Tibial artery (tissue), 4 donors: ENCODE measurements around the gene ZNF30.

Source experiments
- DNase-seq, 2 donors: peaks; one replicate each; pipeline ENCODE4 v3.0.0-alpha.2; 2019
- H3K27ac ChIP-seq, 2 donors: fragments of 200-600 bp; sonication (generic) in 1 of 2; 1 replicate in 1 of 2; 2 replicates in 1 of 2; pipeline ENCODE4 v1.5.1; 2018 to 2019; ENCODE audit warnings: mild to moderate bottlenecking in 1 of 2
- H3K27me3 ChIP-seq, 2 donors: fragments of 200-600 bp; sonication (generic) in 1 of 2; one replicate each; pipeline versions ENCODE4 v1.5.1 to v1.6.0; 2016 to 2019
- H3K36me3 ChIP-seq, 3 donors: fragments of 200-600 bp; sonication (generic) in 2 of 3; one replicate each; pipeline ENCODE4 v1.5.1; 2016 to 2019; ENCODE audit warnings: mild to moderate bottlenecking in 2 of 3
- H3K4me1 ChIP-seq, 4 donors: fragments of 200-600 bp; sonication (generic) in 2 of 4; 1 replicate in 3 of 4; 2 replicates in 1 of 4; pipeline ENCODE4 v1.5.1; 2016 to 2019
- H3K4me3 ChIP-seq, 2 donors: fragments of 200-600 bp; sonication (generic) in 1 of 2; 1 replicate in 1 of 2; 2 replicates in 1 of 2; pipeline ENCODE4 v1.5.1; 2018 to 2019; ENCODE audit warnings: mild to moderate bottlenecking in 2 of 2
- H3K9me3 ChIP-seq, 3 donors: fragments of 200-600 bp; sonication (generic) in 1 of 3; one replicate each; pipeline ENCODE4 v1.5.1; 2016 to 2019
- CTCF ChIP-seq, 2 experiments: fragments of 200-600 bp in 1 of 2; fragments of 450-650 bp in 1 of 2; IDR thresholded peaks; one replicate each; pipeline ENCODE4 v1.5.1; 2017 to 2019; ENCODE audit warnings: antibody characterized with exemption in 2 of 2, mild to moderate bottlenecking in 1 of 2, moderate library complexity in 1 of 2
- intact Hi-C: fragments of 100-400 bp; cut with DNase I; formaldehyde crosslinking; loops from one replicate; pipeline ENCODE4 v1.15.0; 2023; ENCODE audit warnings: low total_unique reads

ZNF30 gene

GRCh38 chr19:34974646-34975045, 47.9 kb downstream of the ZNF30 start:
- intact Hi-C loops: no loop called here
- TF ChIP-seq CTCF (IDR thresholded peaks at IDR 0.05): no peak
- H3K36me3 ChIP-seq: no peaks in the 10 kb centered on the region
- H3K27me3 ChIP-seq: no peaks in the 10 kb centered on the region
- peaks cover 0 to 8% (median 3%) of the 10 kb centered on the region in 4 donors for H3K4me1 ChIP-seq
- DNase-seq: no peak
- no peak overlapping the region for H3K4me3 ChIP-seq
- peaks cover 0 to 6% (median 6%) of the 10 kb centered on the region in 3 donors for H3K9me3 ChIP-seq
- no peak overlapping the region for H3K27ac ChIP-seq

GRCh38 chr19:34975056-34975455, 48.4 kb downstream of the ZNF30 start:
- TF ChIP-seq CTCF (IDR thresholded peaks at IDR 0.05): no peak

GRCh38 chr19:34976611-34977010, 49.9 kb downstream of the ZNF30 start:
- H3K9me3 ChIP-seq: peaks cover 0 to 6% (median 6%) of the 10 kb centered on the region in 3 donors
- peaks cover 0 to 8% (median 3%) of the 10 kb centered on the region in 4 donors for H3K4me1 ChIP-seq
- no peaks in the 10 kb centered on the region for H3K36me3 ChIP-seq
- H3K27ac ChIP-seq: no peak overlapping the region
- peak in 1 of 2 donors; percentile 19 for DNase-seq
- no peak for TF ChIP-seq CTCF (IDR thresholded peaks at IDR 0.05)
- intact Hi-C loops: no loop called here
- no peak overlapping the region for H3K4me3 ChIP-seq
- H3K27me3 ChIP-seq: no peaks in the 10 kb centered on the region

More at GRCh38 chr19:34975056-34975455, 48.4 kb downstream of the ZNF30 start:
- no peak for DNase-seq
- H3K27me3 ChIP-seq: no peaks in the 10 kb centered on the region
- H3K4me3 ChIP-seq: no peak overlapping the region
- peaks cover 0 to 6% (median 6%) of the 10 kb centered on the region in 3 donors for H3K9me3 ChIP-seq
- H3K27ac ChIP-seq: no peak overlapping the region
- intact Hi-C loops: no loop called here
- H3K4me1 ChIP-seq: peaks cover 0 to 8% (median 3%) of the 10 kb centered on the region in 4 donors
- no peaks in the 10 kb centered on the region for H3K36me3 ChIP-seq

GRCh38 chr19:34979819-34980640, 53.3 kb downstream of the ZNF30 start:
- Histone ChIP-seq H3K4me3 (no peak overlapping the region), H3K36me3 (no peaks in the 10 kb centered on the region), H3K27me3 (no peaks in the 10 kb centered on the region), H3K4me1 (no peaks in the 10 kb centered on the region), H3K27ac (no peak overlapping the region), H3K9me3 (peaks cover 0 to 6% (median 6%) of the 10 kb centered on the region in 3 donors)
- intact Hi-C loops: no loop called here
- no peak for TF ChIP-seq CTCF (IDR thresholded peaks at IDR 0.05)
- peak in 1 of 2 donors; percentile 11 for DNase-seq

GRCh38 chr19:34982275-34982674, 55.6 kb downstream of the ZNF30 start:
- no peak for DNase-seq
- H3K9me3 ChIP-seq: no peaks in the 10 kb centered on the region
- H3K27me3 ChIP-seq: no peaks in the 10 kb centered on the region
- no peak overlapping the region for H3K27ac ChIP-seq
- TF ChIP-seq CTCF (IDR thresholded peaks at IDR 0.05): no peak
- H3K4me1 ChIP-seq: no peaks in the 10 kb centered on the region
- H3K36me3 ChIP-seq: no peaks in the 10 kb centered on the region
- H3K4me3 ChIP-seq: no peak overlapping the region
- intact Hi-C loops: no loop called here
